ENCODE data around the gene FNDC3B.

- TF ChIP-seq CTCF (IDR thresholded peaks at IDR 0.05) = no peak
- no peak for TF ChIP-seq POLR2A (IDR thresholded peaks at IDR 0.05; ENCODE audit: low read depth)
Measured at GRCh38 chr3:172111163-172111562, 71.8 kb downstream of the FNDC3B start.

All from esophagus muscularis mucosa (tissue), 3 donors.